Femur (tissue), 1 donor: ENCODE results near the gene RAB8A.
"Not testable (repeated sequence)": the region's sequence is repeated elsewhere in the genome, so short reads cannot be mapped to it uniquely, and the experiment has no call there.

Source experiments
- DNase-seq: peaks from one replicate; pipeline ENCODE4 v3.0.0-alpha.2; 2017

RAB8A gene

GRCh38 chr19:16143399-16144215 is 31.9 kb downstream of the RAB8A start, which contains the start of gene HSH2D:
Gene HSH2D (plus strand): TSS chr19:16143685. CDS start chr19:16148751, 5,066 bp downstream.
- peak; percentile 55 for DNase-seq

DNA sequence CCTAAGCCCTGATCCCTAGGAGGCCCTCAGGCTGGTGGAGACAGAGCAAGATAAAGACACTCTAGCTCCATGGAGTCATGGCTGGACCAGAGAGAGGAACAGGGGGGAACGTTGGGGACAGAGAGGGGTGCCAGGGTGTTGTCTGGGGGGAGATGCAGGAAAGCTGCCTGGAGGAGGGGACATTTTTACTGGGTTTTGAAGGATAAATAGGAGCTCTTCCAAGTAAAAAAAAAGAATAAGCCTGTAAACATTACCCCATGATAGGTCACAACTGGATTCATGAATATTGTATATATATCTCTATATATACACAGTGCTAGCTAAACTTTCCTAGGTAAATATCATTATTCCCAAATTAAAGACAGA is 32.5 kb downstream of the RAB8A start:
- DNase-seq, result no peak

GRCh38 chr19:16146112-16146511 is 34.4 kb downstream of the RAB8A start:
- no peak for DNase-seq

DNA sequence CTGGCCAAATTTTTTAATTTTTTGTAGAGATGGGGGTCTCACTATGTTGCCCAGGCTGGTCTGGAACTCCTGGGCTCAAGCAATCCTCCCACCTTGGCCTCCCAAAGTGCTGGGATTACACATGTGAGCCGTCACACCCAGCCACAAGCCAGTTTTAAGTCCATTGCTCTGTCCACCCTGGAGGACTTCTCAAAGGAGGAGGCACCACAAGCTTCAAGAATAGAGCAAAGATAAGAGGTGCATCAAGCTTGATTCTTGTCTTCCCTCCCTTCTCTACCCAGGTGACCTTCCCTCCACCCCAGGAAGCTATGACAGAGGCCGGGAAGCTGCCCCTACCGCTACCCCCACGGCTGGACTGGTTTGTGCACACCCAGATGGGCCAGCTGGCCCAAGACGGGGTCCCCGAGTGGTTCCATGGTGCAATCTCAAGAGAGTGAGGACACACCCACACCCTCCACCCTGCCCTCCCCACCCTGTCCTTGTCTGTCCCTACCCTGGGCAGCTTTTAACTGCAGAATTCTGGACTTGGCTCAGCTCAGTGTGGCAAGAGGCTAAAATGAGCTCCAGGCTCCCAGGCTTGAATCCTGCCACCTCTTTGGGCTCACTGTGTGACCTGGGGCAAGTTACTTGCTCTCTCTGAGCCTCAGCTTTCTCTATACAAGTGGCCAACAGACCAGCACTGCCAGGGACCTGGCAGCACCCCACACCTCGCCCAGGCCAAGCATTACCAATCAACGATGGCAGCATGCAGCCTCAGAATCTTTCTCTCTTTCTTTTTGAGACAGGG is 36.9 kb downstream of the RAB8A start:
- no peak for DNase-seq

GRCh38 chr19:16153582-16154336 is 42.1 kb downstream of the RAB8A start:
- no peak for DNase-seq

GRCh38 chr19:16154557-16154956 is 42.9 kb downstream of the RAB8A start:
- no peak for DNase-seq

GRCh38 chr19:16155128-16155527 is 43.4 kb downstream of the RAB8A start:
- no peak for DNase-seq

- DNase-seq, result no peak
These were observed 45.2 kb downstream of the RAB8A start for GRCh38 chr19:16156904-16157303.

DNA sequence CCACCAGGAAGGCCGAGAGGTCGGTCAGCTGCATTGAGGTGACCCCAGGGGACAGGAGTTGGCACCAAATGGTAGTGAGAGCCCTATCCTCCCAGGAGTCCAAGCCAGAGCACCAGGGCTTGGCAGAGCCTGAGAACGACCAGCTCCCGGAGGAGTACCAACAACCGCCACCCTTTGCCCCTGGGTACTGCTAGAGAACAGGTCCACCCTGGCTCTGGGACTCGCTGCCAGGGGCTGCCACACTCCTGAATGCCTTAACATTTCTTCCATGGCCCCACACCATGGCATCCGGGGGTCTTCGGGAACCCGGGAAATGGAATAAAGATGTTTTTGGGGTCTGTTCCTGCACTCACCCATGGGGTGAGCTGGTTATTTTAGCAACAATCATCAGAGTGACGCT is 45.9 kb downstream of the RAB8A start:
- DNase-seq, result no peak

GRCh38 chr19:16159655-16160054 is 48.0 kb downstream of the RAB8A start:
- DNase-seq, result no peak

DNA sequence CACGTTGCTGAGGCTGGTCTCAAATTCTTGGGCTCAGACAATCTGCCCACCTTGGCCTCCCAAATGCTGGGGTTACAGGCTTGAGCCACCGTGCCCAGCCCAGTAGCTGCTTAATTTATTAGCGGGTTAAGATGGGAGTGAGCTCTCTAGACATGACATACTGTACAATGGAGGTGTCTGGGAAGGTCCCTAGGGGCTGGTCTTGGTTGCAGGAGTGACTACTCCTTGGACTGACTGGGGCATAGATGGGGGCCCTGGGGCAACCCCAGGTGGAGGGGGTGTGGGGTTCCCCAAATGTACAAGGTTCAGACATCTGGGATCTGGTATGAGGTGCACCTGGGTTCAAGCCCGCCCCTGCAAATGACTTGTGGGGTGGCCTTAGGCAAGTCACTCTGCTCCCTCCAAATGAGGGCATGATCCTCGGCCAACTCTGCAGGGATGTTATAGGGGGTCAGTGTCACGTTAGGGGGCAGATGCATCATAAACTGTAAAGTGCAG is 48.8 kb downstream of the RAB8A start:
- no peak for DNase-seq

DNA sequence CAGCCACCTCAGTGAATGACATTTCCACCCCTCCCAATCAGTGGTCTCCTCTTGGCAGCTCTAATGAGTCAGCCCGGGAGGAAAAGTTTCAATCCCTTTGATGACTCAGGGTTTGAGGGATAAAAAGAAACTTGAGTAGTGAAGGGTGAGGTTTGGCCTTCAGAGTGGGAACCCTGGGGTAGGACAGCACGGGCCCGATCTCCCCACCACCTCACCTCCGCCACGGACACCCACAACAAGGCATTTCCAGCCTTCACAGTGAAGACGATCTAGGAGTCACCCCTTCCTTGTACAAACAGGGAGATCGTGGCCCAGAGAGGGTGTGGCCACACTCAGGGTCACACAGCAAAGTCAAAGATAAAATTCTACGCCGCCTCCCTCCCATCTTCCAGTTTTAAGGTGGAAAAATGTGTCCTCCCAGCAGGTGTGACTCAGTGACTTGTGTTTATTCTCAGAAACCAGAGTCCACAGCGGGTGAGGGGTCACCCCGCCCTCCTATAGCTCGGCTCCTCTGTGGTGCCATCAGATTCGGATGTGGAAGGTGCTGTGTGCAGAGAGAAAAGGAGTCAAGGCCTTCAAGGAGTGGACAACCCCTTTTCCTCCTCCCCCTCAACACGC is 49.4 kb downstream of the RAB8A start:
- no peak for DNase-seq

DNA sequence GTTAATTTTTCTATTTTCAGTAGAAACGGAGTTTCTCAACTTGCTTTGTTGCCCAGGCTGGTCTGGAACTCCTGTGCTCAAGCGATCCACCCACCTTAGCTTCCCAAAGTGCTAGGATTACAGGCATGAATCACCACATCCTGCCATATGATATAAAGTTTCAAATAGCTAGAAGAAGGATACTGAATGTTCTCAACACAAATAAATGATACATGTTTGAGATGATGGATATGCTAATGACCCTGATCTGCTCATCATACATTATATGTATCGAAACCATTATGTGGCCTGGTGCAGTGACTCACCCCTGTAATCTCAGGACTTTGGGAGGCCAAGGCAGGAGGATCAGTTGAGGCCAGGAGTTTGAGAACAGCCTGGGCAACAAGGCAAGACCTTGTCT is 50.2 kb downstream of the RAB8A start:
- DNase-seq, result no peak

GRCh38 chr19:16164222-16164890 is 52.7 kb downstream of the RAB8A start:
- DNase-seq, result no peak

DNA sequence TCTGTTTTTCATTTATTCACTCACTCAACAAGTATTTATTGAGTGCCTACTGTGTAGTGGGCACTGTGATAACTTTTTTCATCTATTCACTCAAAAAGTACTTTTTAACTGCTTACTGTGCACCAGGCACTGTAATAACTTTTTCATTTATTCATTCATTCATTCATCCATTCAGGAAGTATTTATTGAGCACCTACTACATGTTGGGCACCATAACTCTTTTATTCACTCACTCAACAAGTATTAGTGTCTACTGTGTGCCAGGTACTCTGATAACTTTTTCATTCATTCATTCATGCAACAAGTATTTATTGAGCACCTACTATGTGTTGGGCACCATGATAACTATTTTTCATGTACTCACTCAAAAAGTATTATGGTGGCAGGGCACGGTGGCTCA is 54.7 kb downstream of the RAB8A start:
- DNase-seq, result no peak

DNA sequence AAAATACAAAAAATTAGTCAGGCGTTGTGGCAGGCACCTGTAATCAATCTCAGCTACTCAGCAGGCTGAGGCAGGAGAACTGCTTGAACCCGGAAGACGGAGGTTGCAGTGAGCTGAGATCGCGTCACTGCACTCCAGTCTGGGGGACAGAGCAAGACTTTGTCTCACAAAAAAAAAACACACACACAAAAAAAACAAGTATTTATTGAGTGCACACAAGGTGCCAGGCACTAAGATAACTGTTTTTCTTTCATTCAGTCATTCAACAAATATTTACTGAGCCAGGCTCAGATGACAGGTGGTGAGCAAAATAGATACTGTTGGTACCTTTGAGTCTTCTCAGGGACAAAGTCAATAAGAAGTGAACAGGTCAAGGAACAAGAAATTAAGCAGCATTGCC is 55.4 kb downstream of the RAB8A start:
- DNase-seq, result no peak

DNA sequence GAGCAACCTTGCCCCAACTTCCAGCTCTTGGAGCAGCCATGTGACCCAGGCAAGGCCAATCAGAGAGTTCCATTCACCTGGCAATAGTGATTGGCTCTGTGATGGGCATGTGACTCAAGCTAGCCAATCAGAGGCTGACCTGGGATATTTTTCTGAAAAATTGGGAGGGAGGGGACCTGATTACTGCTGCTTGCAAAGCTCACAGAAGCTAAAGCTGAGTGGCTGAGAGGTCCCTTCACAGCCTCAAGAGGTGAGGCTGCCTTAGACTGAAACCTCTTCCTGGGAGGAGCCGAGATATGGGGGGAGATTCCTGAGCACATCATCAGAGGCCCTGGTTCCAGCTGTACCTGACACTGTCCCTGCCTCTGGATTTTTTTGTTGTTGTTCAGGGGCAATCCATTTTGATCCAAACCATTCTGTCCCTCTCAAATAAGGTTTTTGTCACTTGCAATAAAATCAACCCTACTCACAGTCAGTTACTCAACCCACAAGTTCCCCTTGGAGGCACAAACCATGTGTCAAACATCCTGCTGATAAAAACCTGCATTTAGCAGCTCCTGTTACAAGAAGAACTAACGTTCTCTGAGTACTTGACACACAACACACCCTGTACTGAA is 56.9 kb downstream of the RAB8A start:
- DNase-seq, result no peak

- DNase-seq, result no peak
These were observed 58.4 kb downstream of the RAB8A start for GRCh38 chr19:16170134-16170533.

- no peak for DNase-seq
These were observed 64.3 kb downstream of the RAB8A start for GRCh38 chr19:16175954-16176353.

GRCh38 chr19:16178866-16179265 is 67.2 kb downstream of the RAB8A start:
- DNase-seq, result not testable (repeated sequence)

DNA sequence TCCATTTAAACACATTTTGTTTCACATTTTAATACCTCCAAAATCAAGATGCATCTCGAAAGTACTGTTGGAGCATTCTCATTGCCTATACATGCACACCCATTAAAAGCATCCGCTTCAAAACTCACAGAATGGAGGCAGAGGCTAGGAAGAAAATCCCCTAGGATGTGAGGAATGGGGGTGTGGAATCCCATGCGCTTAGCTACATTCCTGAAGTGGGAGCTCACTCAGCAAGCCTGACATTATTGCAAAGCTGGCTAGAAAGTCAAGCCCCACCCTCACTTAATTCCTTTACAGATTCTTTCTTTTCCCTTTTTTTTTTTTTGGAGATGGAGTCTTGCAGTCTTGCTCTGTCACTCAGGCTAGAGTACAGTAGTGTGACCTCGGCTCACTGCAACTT is 68.9 kb downstream of the RAB8A start:
- no peak for DNase-seq
